ENCODE measurements around the gene NOTUM.

Gene NOTUM

DNA sequence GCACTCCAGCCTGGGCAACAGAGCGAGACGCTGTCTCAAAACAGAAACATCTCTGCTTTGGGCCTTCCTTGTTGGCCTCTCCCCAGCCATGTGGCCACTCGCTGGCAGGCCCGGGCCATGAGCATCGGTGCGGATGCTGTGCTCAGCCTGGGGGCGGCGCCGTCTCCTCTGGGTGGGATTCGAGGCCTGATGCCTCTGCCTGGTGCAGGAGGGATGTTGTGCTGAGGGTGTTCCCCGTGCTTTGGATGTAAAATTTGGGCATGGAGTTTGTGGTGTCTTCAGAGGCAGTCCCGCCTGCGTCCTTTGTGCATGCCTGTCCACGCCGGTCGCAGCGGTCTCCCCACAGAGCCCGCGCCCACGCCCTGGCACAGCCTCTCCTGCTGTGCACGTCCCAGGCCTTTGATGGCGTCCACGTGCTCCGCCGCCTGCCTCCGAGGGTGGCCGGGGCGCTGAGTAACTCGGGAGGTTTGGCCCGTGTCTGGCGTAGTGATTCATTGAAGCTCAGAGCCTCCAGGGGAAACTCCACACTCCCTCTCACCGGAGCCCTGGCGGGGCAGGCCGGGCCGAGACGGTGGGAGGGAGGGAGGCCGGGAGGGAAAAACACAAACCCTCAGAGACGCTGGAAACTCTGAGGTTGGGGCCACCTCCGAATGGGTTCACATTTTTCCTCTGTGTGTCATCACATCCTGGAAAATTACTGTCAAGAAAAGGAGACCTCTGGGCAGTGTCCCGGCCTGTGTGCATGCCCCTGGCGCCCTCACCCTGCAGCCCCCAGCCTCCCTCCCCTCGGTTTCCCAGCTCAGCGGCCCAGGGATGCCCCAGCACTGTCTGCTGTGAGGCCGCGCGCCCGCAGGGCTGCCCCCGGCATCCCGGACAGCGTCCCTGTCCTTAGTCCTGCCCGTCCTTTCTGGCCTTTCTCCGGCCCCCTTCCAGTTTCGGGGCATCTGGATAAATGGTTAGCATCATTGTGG is 42.7 kb upstream of the NOTUM start:
- TF ChIP-seq CTCF (IDR thresholded peaks at IDR 0.05; ENCODE audit: low read depth, low read length, poor library complexity, severe bottlenecking), result no peak
- TF ChIP-seq EZH2phosphoT487 (IDR thresholded peaks at IDR 0.05; ENCODE audit: borderline replicate concordance, low read length), result no peak
- H3K9me3 ChIP-seq (ENCODE audit: control insufficient read depth, insufficient read depth, low read length), result no peaks in the 10 kb centered on the region
- H3K27ac ChIP-seq (ENCODE audit: low read depth, low read length), result no peak overlapping the region
- H3K27me3 ChIP-seq (ENCODE audit: control insufficient read depth, low read length), result no peaks in the 10 kb centered on the region
- H3K9me2 ChIP-seq (replicated peaks; ENCODE audit: control insufficient read depth, low read length), result no peaks in the 10 kb centered on the region
- H3K36me3 ChIP-seq (ENCODE audit: control insufficient read depth, low read length), result no peaks in the 10 kb centered on the region
- no peaks in the 10 kb centered on the region for H3K4me1 ChIP-seq (ENCODE audit: control insufficient read depth, low read length)
- H3F3A ChIP-seq (ENCODE audit: control insufficient read depth, insufficient read depth), result no peaks in the 10 kb centered on the region
- no peaks in the 10 kb centered on the region for H3K79me2 ChIP-seq (ENCODE audit: control insufficient read depth, low read length)
- H3K4me2 ChIP-seq (ENCODE audit: low read length), result no peak overlapping the region
- H4K20me1 ChIP-seq (ENCODE audit: control insufficient read depth, insufficient read depth, low read depth, low read length), result no peaks in the 10 kb centered on the region
- no peak overlapping the region for H3K4me3 ChIP-seq (ENCODE audit: low read length)

DNA sequence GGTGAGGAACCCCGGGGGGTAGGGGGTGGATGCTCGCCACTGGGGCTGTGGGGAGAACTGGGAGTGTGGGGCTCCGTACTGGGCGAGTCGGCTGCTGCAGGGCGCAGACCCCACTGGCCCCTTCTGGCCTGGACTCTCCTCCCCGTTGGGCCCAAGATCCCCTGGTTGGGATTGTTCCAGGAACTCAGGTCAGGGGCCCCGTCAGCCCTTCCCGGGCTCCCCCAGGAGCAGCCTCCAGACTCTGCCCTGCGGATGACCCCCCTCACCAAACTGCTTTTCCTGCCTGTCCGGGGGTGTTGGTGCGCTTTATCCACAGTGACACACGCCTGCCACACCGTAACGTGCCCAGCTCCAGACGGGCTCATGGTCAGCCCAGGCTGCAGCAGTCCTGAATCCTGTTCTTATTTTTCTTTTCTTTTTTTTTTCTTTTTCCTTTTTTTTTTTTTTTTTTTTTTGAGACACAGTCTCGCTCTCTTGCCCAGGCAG is 40.6 kb upstream of the NOTUM start:
- H3K9me2 ChIP-seq (replicated peaks; ENCODE audit: control insufficient read depth, low read length), result no peaks in the 10 kb centered on the region
- no peaks in the 10 kb centered on the region for H3K79me2 ChIP-seq (ENCODE audit: control insufficient read depth, low read length)
- no peaks in the 10 kb centered on the region for H4K20me1 ChIP-seq (ENCODE audit: control insufficient read depth, insufficient read depth, low read depth, low read length)
- no peaks in the 10 kb centered on the region for H3K9me3 ChIP-seq (ENCODE audit: control insufficient read depth, insufficient read depth, low read length)
- H3K4me1 ChIP-seq (ENCODE audit: control insufficient read depth, low read length), result no peaks in the 10 kb centered on the region
- no peak overlapping the region for H3K4me3 ChIP-seq (ENCODE audit: low read length)
- no peak overlapping the region for H3K4me2 ChIP-seq (ENCODE audit: low read length)
- H3K27me3 ChIP-seq (ENCODE audit: control insufficient read depth, low read length), result no peaks in the 10 kb centered on the region
- no peak for TF ChIP-seq EZH2phosphoT487 (IDR thresholded peaks at IDR 0.05; ENCODE audit: borderline replicate concordance, low read length)
- TF ChIP-seq CTCF (IDR thresholded peaks at IDR 0.05; ENCODE audit: low read depth, low read length, poor library complexity, severe bottlenecking), result no peak
- no peak overlapping the region for H3K27ac ChIP-seq (ENCODE audit: low read depth, low read length)
- no peaks in the 10 kb centered on the region for H3K36me3 ChIP-seq (ENCODE audit: control insufficient read depth, low read length)
- H3F3A ChIP-seq (ENCODE audit: control insufficient read depth, insufficient read depth), result no peaks in the 10 kb centered on the region

- Histone ChIP-seq H3F3A (ENCODE audit: control insufficient read depth, insufficient read depth) (no peaks in the 10 kb centered on the region), H3K36me3 (ENCODE audit: control insufficient read depth, low read length) (no peaks in the 10 kb centered on the region), H3K27ac (ENCODE audit: low read depth, low read length) (no peak overlapping the region), H3K27me3 (ENCODE audit: control insufficient read depth, low read length) (no peaks in the 10 kb centered on the region), H3K4me1 (ENCODE audit: control insufficient read depth, low read length) (no peaks in the 10 kb centered on the region), H3K9me2 (replicated peaks; ENCODE audit: control insufficient read depth, low read length) (no peaks in the 10 kb centered on the region), H3K4me3 (ENCODE audit: low read length) (no peak overlapping the region), H3K4me2 (ENCODE audit: low read length) (no peak overlapping the region), H4K20me1 (ENCODE audit: control insufficient read depth, insufficient read depth, low read depth, low read length) (no peaks in the 10 kb centered on the region), H3K9me3 (ENCODE audit: control insufficient read depth, insufficient read depth, low read length) (no peaks in the 10 kb centered on the region), H3K79me2 (ENCODE audit: control insufficient read depth, low read length) (no peaks in the 10 kb centered on the region)
- TF ChIP-seq EZH2phosphoT487 (IDR thresholded peaks at IDR 0.05; ENCODE audit: borderline replicate concordance, low read length) (no peak), CTCF (IDR thresholded peaks at IDR 0.05; ENCODE audit: low read depth, low read length, poor library complexity, severe bottlenecking) (no peak)
Observed at GRCh38 chr17:82000803-82001570, 40.0 kb upstream of the NOTUM start.
